B cell (primary cell): ENCODE results near the gene SON.

ENCODE experiments used
- CTCF ChIP-seq: fragments of 200-600 bp; IDR thresholded peaks from one replicate; pipeline ENCODE4 v1.8.0; 2022; ENCODE audit warnings: antibody characterized with exemption, mild to moderate bottlenecking
- EZH2 ChIP-seq: IDR thresholded peaks from 2 replicates; pipeline ENCODE4 v1.6.1; 2012; ENCODE audit warnings: borderline replicate concordance, low read depth, mild to moderate bottlenecking, moderate library complexity, low read length; ENCODE audit not compliant: insufficient read depth, poor library complexity, severe bottlenecking

DNA sequence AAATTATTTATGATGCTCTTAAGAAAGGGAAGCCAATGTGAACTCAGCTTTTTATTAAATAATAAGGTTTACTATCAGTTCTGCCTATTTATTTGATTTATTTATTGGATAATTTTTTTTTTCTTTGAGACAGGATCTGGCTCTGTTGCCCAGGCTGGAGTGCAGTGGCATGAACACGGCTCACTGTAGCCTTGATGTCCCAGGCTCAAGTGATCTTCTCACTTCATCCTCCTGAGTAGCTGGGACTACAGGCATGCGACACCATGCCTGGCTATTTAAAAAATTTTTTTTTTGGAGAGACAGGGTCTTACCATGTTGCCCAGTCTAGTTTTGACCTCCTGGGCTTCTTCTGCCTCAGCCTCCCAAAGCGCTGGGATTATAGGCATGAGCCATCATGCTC, 30.4 kb upstream of the SON start:
- TF ChIP-seq CTCF: no peak
- no peak for TF ChIP-seq EZH2
